Adipocyte (in vitro differentiated cells): ENCODE data around the gene EEF1AKMT2.
"Not testable (repeated sequence)": the region's sequence is repeated elsewhere in the genome, so short reads cannot be mapped to it uniquely, and the experiment has no call there.

Source experiments
- DNase-seq: peaks from one replicate; pipeline ENCODE4 v3.0.0-alpha.2; 2015; ENCODE audit warnings: low read depth
- H3K27me3 ChIP-seq: replicated peaks from 2 replicates; pipeline ENCODE4 v1.7.0; 2013; ENCODE audit warnings: mild to moderate bottlenecking, low read length, moderate library complexity; ENCODE audit not compliant: control insufficient read depth, insufficient read depth
- H3K36me3 ChIP-seq: 2 replicates; pipeline ENCODE4 v1.7.0; 2013; ENCODE audit warnings: low read length, mild to moderate bottlenecking, moderate library complexity; ENCODE audit not compliant: control insufficient read depth, insufficient read depth, severe bottlenecking
- H3K4me1 ChIP-seq: 2 replicates; pipeline ENCODE4 v1.7.0; 2013; ENCODE audit warnings: mild to moderate bottlenecking, low read length, moderate library complexity; ENCODE audit not compliant: control insufficient read depth, insufficient read depth
- H3K4me3 ChIP-seq: 2 replicates; pipeline ENCODE4 v1.7.0; 2013; ENCODE audit warnings: mild to moderate bottlenecking, low read length, moderate library complexity
- H3K9ac ChIP-seq: 2 replicates; pipeline ENCODE4 v1.7.0; 2013; ENCODE audit warnings: mild to moderate bottlenecking, low read length, moderate library complexity
- H3K9me3 ChIP-seq: 2 replicates; pipeline ENCODE4 v1.7.0; 2013; ENCODE audit warnings: mild to moderate bottlenecking, low read length, moderate library complexity; ENCODE audit not compliant: control insufficient read depth

The EEF1AKMT2 gene

GRCh38 chr10:124791547-124792348, at the start of gene EEF1AKMT2:
EEF1AKMT2 (minus strand) TSS chr10:124791887; CDS start chr10:124791833, 54 bp downstream.
- DNase-seq = peak; percentile 94
- H3K36me3 ChIP-seq = peaks cover 13% of the 10 kb centered on the region
- peak within 1 kb of the TSS; percentile 92 for H3K4me3 ChIP-seq
- H3K27me3 ChIP-seq = no peaks in the 10 kb centered on the region
- H3K9ac ChIP-seq = peak within 1 kb of the TSS; percentile 99
- H3K9me3 ChIP-seq = no peaks in the 10 kb centered on the region
- peaks cover 4% of the 10 kb centered on the region for H3K4me1 ChIP-seq

GRCh38 chr10:124837687-124838086, 46.0 kb upstream of the EEF1AKMT2 start:
- Histone ChIP-seq H3K9ac (no peak overlapping the region), H3K36me3 (peaks cover 35% of the 10 kb centered on the region), H3K4me1 (peaks cover 6% of the 10 kb centered on the region), H3K4me3 (no peak overlapping the region), H3K27me3 (no peaks in the 10 kb centered on the region), H3K9me3 (no peaks in the 10 kb centered on the region)
- DNase-seq = no peak

- no peaks in the 10 kb centered on the region for H3K9me3 ChIP-seq
- H3K9ac ChIP-seq = no peak overlapping the region
- H3K4me3 ChIP-seq = no peak overlapping the region
- peaks cover 92% of the 10 kb centered on the region for H3K36me3 ChIP-seq
- peaks cover 13% of the 10 kb centered on the region for H3K4me1 ChIP-seq
- peak; percentile 37 for DNase-seq
- no peaks in the 10 kb centered on the region for H3K27me3 ChIP-seq
Measured at GRCh38 chr10:124831116-124831515, 39.4 kb upstream of the EEF1AKMT2 start.

- DNase-seq = peak; percentile 15
- Histone ChIP-seq H3K36me3 (peaks cover 87% of the 10 kb centered on the region), H3K27me3 (no peaks in the 10 kb centered on the region), H3K9me3 (no peaks in the 10 kb centered on the region), H3K4me3 (no peak overlapping the region), H3K9ac (no peak overlapping the region), H3K4me1 (peaks cover 13% of the 10 kb centered on the region)
Measured at GRCh38 chr10:124830445-124830844, 38.8 kb upstream of the EEF1AKMT2 start.

GRCh38 chr10:124829447-124830115, 37.9 kb upstream of the EEF1AKMT2 start:
- no peaks in the 10 kb centered on the region for H3K9me3 ChIP-seq
- no peak overlapping the region for H3K9ac ChIP-seq
- peaks cover 13% of the 10 kb centered on the region for H3K4me1 ChIP-seq
- H3K4me3 ChIP-seq = no peak overlapping the region
- H3K27me3 ChIP-seq = no peaks in the 10 kb centered on the region
- H3K36me3 ChIP-seq = peaks cover 79% of the 10 kb centered on the region
- no peak for DNase-seq

GRCh38 chr10:124827474-124827873, 35.8 kb upstream of the EEF1AKMT2 start:
- Histone ChIP-seq H3K4me1 (peaks cover 13% of the 10 kb centered on the region), H3K4me3 (no peak overlapping the region), H3K27me3 (no peaks in the 10 kb centered on the region), H3K9ac (no peak overlapping the region), H3K9me3 (no peaks in the 10 kb centered on the region), H3K36me3 (peaks cover 62% of the 10 kb centered on the region)
- peak; percentile 70 for DNase-seq

GRCh38 chr10:124826262-124826661, 34.6 kb upstream of the EEF1AKMT2 start:
- DNase-seq = no peak
- H3K27me3 ChIP-seq = no peaks in the 10 kb centered on the region
- no peaks in the 10 kb centered on the region for H3K9me3 ChIP-seq
- no peak overlapping the region for H3K4me3 ChIP-seq
- no peak overlapping the region for H3K9ac ChIP-seq
- H3K36me3 ChIP-seq = peaks cover 55% of the 10 kb centered on the region
- peaks cover 13% of the 10 kb centered on the region for H3K4me1 ChIP-seq

GRCh38 chr10:124825702-124826101, 34.0 kb upstream of the EEF1AKMT2 start:
- H3K4me3 ChIP-seq = no peak overlapping the region
- H3K9ac ChIP-seq = no peak overlapping the region
- peaks cover 8% of the 10 kb centered on the region for H3K4me1 ChIP-seq
- no peaks in the 10 kb centered on the region for H3K27me3 ChIP-seq
- no peak for DNase-seq
- H3K36me3 ChIP-seq = peaks cover 50% of the 10 kb centered on the region
- H3K9me3 ChIP-seq = no peaks in the 10 kb centered on the region

GRCh38 chr10:124824932-124825331, 33.2 kb upstream of the EEF1AKMT2 start:
- not testable (repeated sequence) for H3K4me3 ChIP-seq, DNase-seq, H3K4me1 ChIP-seq, H3K27me3 ChIP-seq, H3K9me3 ChIP-seq, H3K9ac ChIP-seq
- peaks cover 46% of the 10 kb centered on the region for H3K36me3 ChIP-seq

- H3K36me3 ChIP-seq = peaks cover 45% of the 10 kb centered on the region
- DNase-seq = no peak
Measured at GRCh38 chr10:124824507-124824906, 32.8 kb upstream of the EEF1AKMT2 start.

GRCh38 chr10:124821520-124821919, 29.8 kb upstream of the EEF1AKMT2 start:
- DNase-seq = no peak
- Histone ChIP-seq H3K9ac (no peak overlapping the region), H3K36me3 (peaks cover 42% of the 10 kb centered on the region), H3K4me1 (no peaks in the 10 kb centered on the region), H3K27me3 (no peaks in the 10 kb centered on the region), H3K4me3 (no peak overlapping the region), H3K9me3 (no peaks in the 10 kb centered on the region)

More at GRCh38 chr10:124824507-124824906, 32.8 kb upstream of the EEF1AKMT2 start:
- no peak overlapping the region for H3K4me3 ChIP-seq
- no peak overlapping the region for H3K9ac ChIP-seq
- no peaks in the 10 kb centered on the region for H3K27me3 ChIP-seq
- H3K4me1 ChIP-seq = no peaks in the 10 kb centered on the region
- H3K9me3 ChIP-seq = no peaks in the 10 kb centered on the region
